GM12892 (cell line): ENCODE data around the gene APBA2.

ENCODE experiments used
- POLR2A ChIP-seq: IDR thresholded peaks from 2 replicates; pipeline ENCODE4 v1.6.1; 2011; ENCODE audit warnings: low read depth, low read length, control low read depth
- POLR2AphosphoS5 ChIP-seq: IDR thresholded peaks from 2 replicates; pipeline ENCODE4 v1.6.1; 2011; ENCODE audit warnings: low read depth, low read length, control low read depth

DNA sequence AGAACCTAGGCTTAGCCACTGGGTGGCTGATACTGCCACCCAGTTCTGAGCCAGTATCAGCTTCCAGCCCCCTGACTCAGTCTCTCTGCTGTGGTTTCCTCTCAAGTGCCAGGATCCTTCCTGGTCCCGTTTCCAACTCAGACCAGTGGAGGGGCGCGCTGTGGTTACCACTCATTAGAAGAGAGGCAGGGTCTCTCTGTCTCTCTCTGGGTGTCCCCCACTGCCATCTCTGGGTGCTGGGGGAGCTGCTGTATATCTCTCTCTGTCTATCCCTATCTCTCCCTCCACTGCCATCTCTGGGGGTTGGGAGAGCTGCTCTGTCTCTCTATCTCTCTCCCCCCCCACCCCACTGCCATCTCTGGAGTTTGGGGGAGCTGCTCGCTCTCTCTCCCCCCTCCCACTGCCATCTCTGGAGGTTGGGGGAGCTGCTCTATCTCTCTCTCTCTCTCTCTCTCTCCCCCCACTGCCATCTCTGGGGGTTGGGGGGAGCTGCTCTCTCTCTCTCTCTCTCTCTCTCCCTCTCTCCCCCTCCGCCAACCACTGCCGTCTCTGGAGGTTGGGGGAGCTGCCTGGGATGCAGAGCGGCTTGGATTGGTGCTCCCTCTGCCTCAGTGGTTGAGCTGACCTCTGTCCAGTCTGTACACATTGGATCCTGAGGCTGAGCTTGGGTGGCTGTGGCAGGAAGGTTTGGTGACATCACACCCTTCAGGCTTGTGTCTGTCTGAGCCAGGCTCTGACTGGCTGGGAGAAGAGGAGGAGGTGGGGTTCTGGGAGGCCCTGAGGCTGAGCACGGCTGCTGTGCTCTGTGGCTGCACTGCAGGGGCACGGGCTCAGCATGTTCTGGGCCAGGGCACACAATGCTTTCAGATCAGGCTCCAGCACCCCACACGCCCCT, 98.9 kb downstream of the APBA2 start:
- TF ChIP-seq POLR2A (no peak), POLR2AphosphoS5 (no peak)
